Stimulated activated CD8-positive, alpha-beta memory T cell treated with anti-CD3 and anti-CD28 coated beads, Interleukin-7, amount 100 ng/mL, for 1 hour (primary cell): ENCODE results near the gene PLIN4.
"Not testable (repeated sequence)": the region's sequence is repeated elsewhere in the genome, so short reads cannot be mapped to it uniquely, and the experiment has no call there.

ENCODE experiments used
- DNase-seq, 2 donors: peaks; one replicate each; pipeline ENCODE4 v3.0.0-alpha.2; 2020; ENCODE audit warnings: low read depth in 2 of 2

PLIN4 gene

GRCh38 chr19:4518345-4519171 lies at the start of gene PLIN4:
Gene PLIN4, minus strand, starts transcription at chr19:4518486. Its CDS starts 214 bp downstream, at chr19:4518272.
- DNase-seq, result no peak

- peak; percentile 28 to 45 for DNase-seq
Measured at GRCh38 chr19:4567584-4568071, 49.3 kb upstream of the PLIN4 start.

- no peak for DNase-seq
Measured at GRCh38 chr19:4566402-4567051, 48.2 kb upstream of the PLIN4 start.

- DNase-seq, result not testable (repeated sequence)
Measured at GRCh38 chr19:4563562-4563961, 45.3 kb upstream of the PLIN4 start.

GRCh38 chr19:4562085-4562484 lies 43.8 kb upstream of the PLIN4 start:
- not testable (repeated sequence) for DNase-seq

- DNase-seq, result no peak
Measured at GRCh38 chr19:4559569-4559968, 41.3 kb upstream of the PLIN4 start, which contains the start of gene SEMA6B. Gene SEMA6B, minus strand, starts transcription at chr19:4559684. Its CDS starts 1,227 bp downstream, at chr19:4558457.

GRCh38 chr19:4557971-4558941 lies 40.0 kb upstream of the PLIN4 start:
- DNase-seq, result no peak

- DNase-seq, result no peak
Measured at GRCh38 chr19:4557144-4557970, 39.1 kb upstream of the PLIN4 start.

- no peak for DNase-seq
Measured at GRCh38 chr19:4556597-4557127, 38.4 kb upstream of the PLIN4 start.

- DNase-seq, result no peak
Measured at GRCh38 chr19:4555657-4556561, 37.6 kb upstream of the PLIN4 start.

- DNase-seq, result no peak
Measured at GRCh38 chr19:4554717-4555116, 36.4 kb upstream of the PLIN4 start.

- no peak for DNase-seq
Measured at GRCh38 chr19:4553775-4554174, 35.5 kb upstream of the PLIN4 start.

- DNase-seq, result no peak
Measured at GRCh38 chr19:4553092-4553695, 34.9 kb upstream of the PLIN4 start.

GRCh38 chr19:4552525-4552819 lies 34.2 kb upstream of the PLIN4 start:
- no peak for DNase-seq

GRCh38 chr19:4550479-4551050 lies 32.3 kb upstream of the PLIN4 start:
- DNase-seq, result no peak

- no peak for DNase-seq
Measured at GRCh38 chr19:4550018-4550417, 31.7 kb upstream of the PLIN4 start.

- DNase-seq, result no peak
Measured at GRCh38 chr19:4548238-4548584, 29.9 kb upstream of the PLIN4 start.

- no peak for DNase-seq
Measured at GRCh38 chr19:4547303-4548237, 29.3 kb upstream of the PLIN4 start.
